HUES48 (cell line): Measurements from ENCODE around the gene ERCC6L.

ENCODE experiments used
- H3K27ac ChIP-seq: one replicate; pipeline ENCODE4 v1.7.0; 2013; ENCODE audit warnings: low read depth, low read length, inconsistent platforms
- H3K27me3 ChIP-seq: 2 replicates; pipeline ENCODE4 v1.6.1; 2013; ENCODE audit warnings: mild to moderate bottlenecking, low read length; ENCODE audit not compliant: control insufficient read depth, insufficient read depth
- H3K36me3 ChIP-seq: 2 replicates; pipeline ENCODE4 v1.6.1; 2013; ENCODE audit warnings: low read length; ENCODE audit not compliant: control insufficient read depth, insufficient read depth
- H3K4me1 ChIP-seq: 2 replicates; pipeline ENCODE4 v1.6.1; 2013; ENCODE audit warnings: mild to moderate bottlenecking, low read length; ENCODE audit not compliant: control insufficient read depth, insufficient read depth
- H3K4me3 ChIP-seq: 2 replicates; pipeline ENCODE4 v1.5.1; 2013; ENCODE audit warnings: mild to moderate bottlenecking, low read depth, low read length
- H3K9ac ChIP-seq: 2 replicates; pipeline ENCODE4 v1.6.1; 2013; ENCODE audit warnings: mild to moderate bottlenecking, low read depth, low read length, moderate library complexity
- H3K9me3 ChIP-seq: 2 replicates; pipeline ENCODE4 v1.6.1; 2013; ENCODE audit warnings: low read length; ENCODE audit not compliant: control insufficient read depth, insufficient read depth

ERCC6L gene

GRCh38 chrX:72238721-72239475 is at the start of gene ERCC6L:
ERCC6L (minus strand) TSS chrX:72239027; CDS start chrX:72238911, 116 bp downstream.
- peaks cover 20% of the 10 kb centered on the region for H3K36me3 ChIP-seq
- H3K27me3 ChIP-seq, result no peaks in the 10 kb centered on the region
- H3K4me1 ChIP-seq, result no peaks in the 10 kb centered on the region
- peak within 1 kb of the TSS; percentile 92 for H3K27ac ChIP-seq
- peaks cover 15% of the 10 kb centered on the region for H3K9me3 ChIP-seq
- peak within 1 kb of the TSS; percentile 68 for H3K4me3 ChIP-seq
- peak within 1 kb of the TSS; percentile 55 for H3K9ac ChIP-seq

GRCh38 chrX:72282302-72282701 is 43.5 kb upstream of the ERCC6L start:
- Histone ChIP-seq H3K4me3 (no peak overlapping the region), H3K9ac (no peak overlapping the region), H3K27ac (no peak overlapping the region), H3K27me3 (no peaks in the 10 kb centered on the region), H3K36me3 (no peaks in the 10 kb centered on the region), H3K4me1 (no peaks in the 10 kb centered on the region), H3K9me3 (peaks cover 4% of the 10 kb centered on the region; the same call in 1 of the 2 replicates)

GRCh38 chrX:72280321-72280845 is 41.6 kb upstream of the ERCC6L start:
- Histone ChIP-seq H3K4me1 (peaks cover 6% of the 10 kb centered on the region), H3K9me3 (peaks cover 4% of the 10 kb centered on the region; the same call in 1 of the 2 replicates), H3K27me3 (no peaks in the 10 kb centered on the region), H3K9ac (no peak overlapping the region), H3K36me3 (peaks cover 10% of the 10 kb centered on the region), H3K4me3 (no peak overlapping the region), H3K27ac (no peak overlapping the region)

- no peaks in the 10 kb centered on the region for H3K27me3 ChIP-seq
- H3K27ac ChIP-seq, result peak overlapping the region; percentile 88
- H3K9me3 ChIP-seq, result no peaks in the 10 kb centered on the region
- H3K4me3 ChIP-seq, result peak overlapping the region; percentile 96
- H3K36me3 ChIP-seq, result peaks cover 49% of the 10 kb centered on the region
- peak overlapping the region; percentile 97 for H3K9ac ChIP-seq
- peaks cover 7% of the 10 kb centered on the region for H3K4me1 ChIP-seq
Measured at GRCh38 chrX:72276478-72276953, 37.7 kb upstream of the ERCC6L start.

- H3K9me3 ChIP-seq, result no peaks in the 10 kb centered on the region
- H3K4me1 ChIP-seq, result peaks cover 7% of the 10 kb centered on the region
- no peak overlapping the region for H3K9ac ChIP-seq
- no peaks in the 10 kb centered on the region for H3K27me3 ChIP-seq
- peak overlapping the region; percentile 96 for H3K4me3 ChIP-seq
- peaks cover 69% of the 10 kb centered on the region for H3K36me3 ChIP-seq
- H3K27ac ChIP-seq, result no peak overlapping the region
Measured at GRCh38 chrX:72274526-72274925, 35.7 kb upstream of the ERCC6L start.

GRCh38 chrX:72273718-72274117 is 34.9 kb upstream of the ERCC6L start:
- Histone ChIP-seq H3K9me3 (no peaks in the 10 kb centered on the region), H3K36me3 (peaks cover 76% of the 10 kb centered on the region), H3K27me3 (no peaks in the 10 kb centered on the region), H3K4me3 (no peak overlapping the region), H3K27ac (no peak overlapping the region), H3K9ac (no peak overlapping the region), H3K4me1 (peaks cover 7% of the 10 kb centered on the region)

GRCh38 chrX:72272868-72273267 is 34.0 kb upstream of the ERCC6L start:
- Histone ChIP-seq H3K4me1 (peaks cover 7% of the 10 kb centered on the region), H3K4me3 (no peak overlapping the region), H3K27ac (no peak overlapping the region), H3K27me3 (no peaks in the 10 kb centered on the region), H3K9me3 (no peaks in the 10 kb centered on the region), H3K36me3 (peaks cover 85% of the 10 kb centered on the region), H3K9ac (no peak overlapping the region)

GRCh38 chrX:72271812-72272211 is 33.0 kb upstream of the ERCC6L start:
- H3K9ac ChIP-seq, result no peak overlapping the region
- H3K27me3 ChIP-seq, result no peaks in the 10 kb centered on the region
- peaks cover 91% of the 10 kb centered on the region for H3K36me3 ChIP-seq
- H3K9me3 ChIP-seq, result no peaks in the 10 kb centered on the region
- H3K4me1 ChIP-seq, result peaks cover 7% of the 10 kb centered on the region
- H3K27ac ChIP-seq, result no peak overlapping the region
- H3K4me3 ChIP-seq, result no peak overlapping the region

GRCh38 chrX:72271091-72271788 is 32.4 kb upstream of the ERCC6L start:
- no peaks in the 10 kb centered on the region for H3K27me3 ChIP-seq
- no peak overlapping the region for H3K27ac ChIP-seq
- H3K9me3 ChIP-seq, result no peaks in the 10 kb centered on the region
- H3K36me3 ChIP-seq, result peaks cover 89% of the 10 kb centered on the region
- H3K9ac ChIP-seq, result no peak overlapping the region
- peaks cover 7% of the 10 kb centered on the region for H3K4me1 ChIP-seq
- H3K4me3 ChIP-seq, result no peak overlapping the region

- Histone ChIP-seq H3K27ac (peak overlapping the region; percentile 26), H3K36me3 (peaks cover 81% of the 10 kb centered on the region), H3K9me3 (0 out of 2 replicates have a peak, but pooled peaks cover 1% of the 10 kb centered on the region), H3K9ac (no peak overlapping the region), H3K4me1 (peaks cover 1% of the 10 kb centered on the region; the same call in 1 of the 2 replicates), H3K27me3 (no peaks in the 10 kb centered on the region), H3K4me3 (no peak overlapping the region)
Measured at GRCh38 chrX:72270316-72270866, 31.6 kb upstream of the ERCC6L start.
